MM.1S (cell line): ENCODE data around the gene RGS11.

ENCODE experiments used
- DNase-seq: peaks from one replicate; pipeline ENCODE4 v3.0.0-alpha.2; 2015
- H2AFZ ChIP-seq: fragments of 300-600 bp; sonication (generic); 2 replicates; pipeline ENCODE4 v1.6.0; 2016; ENCODE audit warnings: antibody characterized with exemption, low read length
- H3F3A ChIP-seq: fragments of 300-600 bp; sonication (generic); 2 replicates; pipeline ENCODE4 v1.6.1; 2016; ENCODE audit warnings: mild to moderate bottlenecking, antibody characterized with exemption, low read length, moderate library complexity, mixed read lengths; ENCODE audit not compliant: insufficient read depth
- H3K27ac ChIP-seq: fragments of 300-600 bp; sonication (generic); 2 replicates; pipeline ENCODE4 v1.5.1; 2016; ENCODE audit warnings: mild to moderate bottlenecking, low read length
- H3K27me3 ChIP-seq: fragments of 300-600 bp; sonication (generic); replicated peaks from 2 replicates; pipeline ENCODE4 v1.6.0; 2016; ENCODE audit warnings: low read length; ENCODE audit not compliant: insufficient read depth
- H3K36me3 ChIP-seq: fragments of 300-600 bp; sonication (generic); replicated peaks from 2 replicates; pipeline ENCODE4 v1.6.1; 2016; ENCODE audit warnings: mild to moderate bottlenecking, low read length, mixed read lengths; ENCODE audit not compliant: insufficient read depth
- H3K4me1 ChIP-seq: fragments of 300-600 bp; sonication (generic); 2 replicates; pipeline ENCODE4 v1.6.1; 2016; ENCODE audit warnings: low read length, mixed read lengths
- H3K4me2 ChIP-seq: fragments of 300-600 bp; sonication (generic); 2 replicates; pipeline ENCODE4 v1.6.0; 2016; ENCODE audit warnings: low read depth, low read length
- H3K4me3 ChIP-seq: fragments of 300-600 bp; sonication (generic); 2 replicates; pipeline ENCODE4 v1.5.1; 2016; ENCODE audit warnings: low read length, mixed read lengths
- H3K79me2 ChIP-seq: fragments of 300-600 bp; sonication (generic); 2 replicates; pipeline ENCODE4 v1.6.1; 2016; ENCODE audit warnings: mixed run types, low read length, mixed read lengths
- H3K9ac ChIP-seq: fragments of 300-600 bp; sonication (generic); 2 replicates; pipeline ENCODE4 v1.6.1; 2016; ENCODE audit warnings: low read length, mixed read lengths
- H3K9me2 ChIP-seq: fragments of 300-600 bp; sonication (generic); replicated peaks from 2 replicates; pipeline ENCODE4 v1.6.1; 2016; ENCODE audit warnings: mild to moderate bottlenecking, low read length, mixed read lengths; ENCODE audit not compliant: insufficient read depth
- H3K9me3 ChIP-seq: fragments of 300-600 bp; sonication (generic); replicated peaks from 2 replicates; pipeline ENCODE4 v1.6.1; 2016; ENCODE audit warnings: mild to moderate bottlenecking, low read length, mixed read lengths; ENCODE audit not compliant: insufficient read depth
- H4K20me1 ChIP-seq: fragments of 300-600 bp; sonication (generic); 2 replicates; pipeline ENCODE4 v1.6.1; 2016; ENCODE audit warnings: mild to moderate bottlenecking, low read length, moderate library complexity, mixed read lengths; ENCODE audit not compliant: insufficient read depth
- EZH2 ChIP-seq: fragments of 300-600 bp; sonication (generic); optimal IDR thresholded peaks from 2 replicates; pipeline ENCODE3; 2017; ENCODE audit warnings: low read depth, mild to moderate bottlenecking, antibody characterized with exemption, low read length, mixed read lengths
- EZH2phosphoT487 ChIP-seq: fragments of 300-600 bp; sonication (generic); IDR thresholded peaks from 2 replicates; pipeline ENCODE4 v1.6.1; 2018; ENCODE audit warnings: antibody characterized with exemption, low read length
- TF ChIP-seq, protein P1 (sequence below): fragments of 300-600 bp; sonication (generic); IDR thresholded peaks from 2 replicates; pipeline ENCODE4 v1.5.1; 2016; ENCODE audit warnings: antibody characterized with exemption, low read length, mixed read lengths

RGS11 gene

DNA sequence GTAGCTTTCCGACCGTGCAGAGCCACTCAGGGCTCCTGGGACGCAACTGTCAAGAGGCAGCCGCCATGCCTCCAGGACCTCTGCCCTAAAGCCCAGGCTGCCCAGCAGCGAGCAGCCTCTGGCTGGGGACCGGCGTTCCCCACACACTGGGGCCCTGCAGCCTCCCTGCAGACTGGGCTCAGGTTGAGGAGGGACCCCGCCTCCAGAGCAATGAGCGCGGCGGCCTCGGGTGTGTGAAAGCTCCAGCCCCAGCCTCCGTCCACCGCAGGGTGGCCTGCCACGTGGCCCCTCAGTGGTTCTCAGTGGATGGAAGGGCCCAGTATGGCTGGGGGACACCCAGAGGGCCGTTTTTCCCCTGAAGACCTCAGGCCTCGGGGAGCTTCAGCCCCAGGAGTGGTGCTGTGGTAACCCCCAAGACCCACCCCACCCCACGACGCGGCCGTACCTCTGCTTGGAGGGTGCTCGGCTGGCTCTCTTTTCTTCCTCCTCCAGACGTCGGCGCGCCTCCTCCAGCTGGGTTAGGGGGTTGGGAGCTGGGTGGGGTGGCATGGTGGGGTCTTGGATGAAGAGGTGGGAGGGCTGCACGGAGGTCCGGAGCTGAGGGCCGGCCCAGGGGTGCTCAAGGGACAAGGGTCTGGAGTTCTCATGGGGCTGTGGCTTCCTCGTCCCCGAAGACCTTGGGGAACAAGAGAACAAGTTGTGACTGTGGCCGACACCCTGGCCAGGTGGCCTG, 17.5 kb upstream of the RGS11 start:
- H3K9me3 ChIP-seq: no peaks in the 10 kb centered on the region
- H3K79me2 ChIP-seq: no peaks in the 10 kb centered on the region
- no peaks in the 10 kb centered on the region for H3K4me1 ChIP-seq
- H3K9ac ChIP-seq: no peak overlapping the region
- no peak overlapping the region for H3K4me3 ChIP-seq
- no peak overlapping the region for H3K27ac ChIP-seq
- H3K9me2 ChIP-seq: no peaks in the 10 kb centered on the region
- no peaks in the 10 kb centered on the region for H4K20me1 ChIP-seq
- no peak for DNase-seq
- H3F3A ChIP-seq: no peaks in the 10 kb centered on the region
- no peaks in the 10 kb centered on the region for H3K36me3 ChIP-seq
- no peaks in the 10 kb centered on the region for H3K27me3 ChIP-seq
- no peak overlapping the region for H2AFZ ChIP-seq
- no peak overlapping the region for H3K4me2 ChIP-seq
- TF ChIP-seq EZH2phosphoT487 (no peak), EZH2 (no peak)
- TF ChIP-seq, protein P1, sequence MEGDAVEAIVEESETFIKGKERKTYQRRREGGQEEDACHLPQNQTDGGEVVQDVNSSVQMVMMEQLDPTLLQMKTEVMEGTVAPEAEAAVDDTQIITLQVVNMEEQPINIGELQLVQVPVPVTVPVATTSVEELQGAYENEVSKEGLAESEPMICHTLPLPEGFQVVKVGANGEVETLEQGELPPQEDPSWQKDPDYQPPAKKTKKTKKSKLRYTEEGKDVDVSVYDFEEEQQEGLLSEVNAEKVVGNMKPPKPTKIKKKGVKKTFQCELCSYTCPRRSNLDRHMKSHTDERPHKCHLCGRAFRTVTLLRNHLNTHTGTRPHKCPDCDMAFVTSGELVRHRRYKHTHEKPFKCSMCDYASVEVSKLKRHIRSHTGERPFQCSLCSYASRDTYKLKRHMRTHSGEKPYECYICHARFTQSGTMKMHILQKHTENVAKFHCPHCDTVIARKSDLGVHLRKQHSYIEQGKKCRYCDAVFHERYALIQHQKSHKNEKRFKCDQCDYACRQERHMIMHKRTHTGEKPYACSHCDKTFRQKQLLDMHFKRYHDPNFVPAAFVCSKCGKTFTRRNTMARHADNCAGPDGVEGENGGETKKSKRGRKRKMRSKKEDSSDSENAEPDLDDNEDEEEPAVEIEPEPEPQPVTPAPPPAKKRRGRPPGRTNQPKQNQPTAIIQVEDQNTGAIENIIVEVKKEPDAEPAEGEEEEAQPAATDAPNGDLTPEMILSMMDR: no peak

DNA sequence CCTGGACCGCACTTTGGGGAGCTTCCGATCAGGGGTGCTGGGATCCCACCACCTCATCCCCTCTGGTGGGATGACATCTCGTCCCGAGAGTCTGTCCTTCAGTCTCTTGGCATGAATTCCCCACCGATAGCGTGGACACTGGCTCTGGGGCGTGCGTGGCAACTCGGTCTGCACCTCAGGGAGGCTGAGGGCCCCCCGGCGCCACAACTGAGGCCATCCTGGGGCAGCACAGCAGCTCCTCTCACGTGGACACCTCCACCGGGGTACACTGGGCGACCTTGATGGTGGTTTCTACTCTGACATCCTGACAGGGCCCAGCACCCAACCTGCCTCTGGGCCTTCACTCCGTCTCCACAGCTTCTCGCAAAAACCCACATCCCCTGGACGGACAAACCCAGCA, 15.8 kb upstream of the RGS11 start:
- H3K9me2 ChIP-seq: no peaks in the 10 kb centered on the region
- H4K20me1 ChIP-seq: no peaks in the 10 kb centered on the region
- H2AFZ ChIP-seq: no peak overlapping the region
- no peak for TF ChIP-seq EZH2phosphoT487
- no peak for TF ChIP-seq EZH2
- TF ChIP-seq, protein P1: no peak
- no peaks in the 10 kb centered on the region for H3K4me1 ChIP-seq
- no peaks in the 10 kb centered on the region for H3K27me3 ChIP-seq
- no peaks in the 10 kb centered on the region for H3K36me3 ChIP-seq
- no peaks in the 10 kb centered on the region for H3F3A ChIP-seq
- DNase-seq: no peak
- H3K79me2 ChIP-seq: no peaks in the 10 kb centered on the region
- H3K4me3 ChIP-seq: no peak overlapping the region
- H3K27ac ChIP-seq: no peak overlapping the region
- H3K9ac ChIP-seq: no peak overlapping the region
- no peaks in the 10 kb centered on the region for H3K9me3 ChIP-seq
- H3K4me2 ChIP-seq: no peak overlapping the region

DNA sequence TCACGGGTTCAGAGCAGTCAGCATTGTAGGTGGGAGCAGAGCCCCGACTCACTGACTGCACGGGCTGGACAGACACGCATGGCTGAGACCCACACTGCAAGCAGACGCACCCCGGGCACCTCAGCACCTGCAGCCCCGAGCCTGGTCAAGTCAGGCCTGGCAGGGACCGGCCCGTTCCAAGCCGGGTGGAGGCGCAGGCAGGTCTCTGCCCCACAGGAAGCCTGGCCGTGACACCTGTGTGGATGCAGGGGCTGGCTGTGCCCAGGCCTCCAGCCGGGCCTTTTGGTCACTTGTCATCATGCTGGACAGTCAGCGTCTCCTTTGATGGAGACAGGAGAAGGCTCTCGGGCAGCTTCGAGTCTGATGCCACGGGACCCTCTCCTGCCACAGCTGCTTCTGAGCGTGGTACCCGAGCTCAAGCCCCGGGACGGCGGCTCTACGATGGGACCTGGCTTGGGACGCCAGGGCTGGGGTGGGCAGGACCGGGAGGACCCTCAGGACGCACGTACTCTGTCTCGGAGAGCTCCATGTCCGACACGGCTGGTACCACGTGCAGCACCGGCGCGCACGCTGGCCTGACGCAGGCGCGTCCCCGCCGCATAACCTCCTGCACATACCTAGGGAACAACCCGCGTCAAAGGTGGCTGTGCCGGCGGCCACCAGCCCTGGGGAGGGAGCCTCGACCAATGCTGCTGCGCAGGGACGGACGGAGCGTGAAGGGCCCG, 15.1 kb upstream of the RGS11 start:
- H3K27me3 ChIP-seq: no peaks in the 10 kb centered on the region
- no peak overlapping the region for H3K4me3 ChIP-seq
- DNase-seq: no peak
- H3K9ac ChIP-seq: no peak overlapping the region
- no peak overlapping the region for H3K4me2 ChIP-seq
- no peaks in the 10 kb centered on the region for H3K36me3 ChIP-seq
- no peaks in the 10 kb centered on the region for H3K9me2 ChIP-seq
- H4K20me1 ChIP-seq: no peaks in the 10 kb centered on the region
- no peak overlapping the region for H3K27ac ChIP-seq
- no peaks in the 10 kb centered on the region for H3K4me1 ChIP-seq
- TF ChIP-seq EZH2phosphoT487: no peak
- TF ChIP-seq, protein P1: no peak
- TF ChIP-seq EZH2: no peak
- no peaks in the 10 kb centered on the region for H3K79me2 ChIP-seq
- H3F3A ChIP-seq: no peaks in the 10 kb centered on the region
- no peaks in the 10 kb centered on the region for H3K9me3 ChIP-seq
- no peak overlapping the region for H2AFZ ChIP-seq
